ENCODE data around the gene TMLHE.
"Not testable (repeated sequence)": the region's sequence is repeated elsewhere in the genome, so short reads cannot be mapped to it uniquely, and the experiment has no call there.

Gene TMLHE

GRCh38 chrX:155460501-155460900 lies 152.3 kb downstream of the TMLHE start:
- not testable (repeated sequence) for H4K20me1 ChIP-seq (ENCODE audit: insufficient read depth, low read length, poor library complexity, severe bottlenecking); H3K9me2 ChIP-seq (replicated peaks; ENCODE audit: low read depth, low read length); H3K9me3 ChIP-seq (ENCODE audit: insufficient read depth, low read depth, low read length); H2AFZ ChIP-seq (ENCODE audit: low read length); H3K36me3 ChIP-seq (ENCODE audit: insufficient read depth, low read length); H3F3A ChIP-seq (ENCODE audit: low read depth); H3K27me3 ChIP-seq (ENCODE audit: insufficient read depth, low read length, poor library complexity, severe bottlenecking); H3K9ac ChIP-seq (ENCODE audit: low read depth, low read length, poor library complexity, severe bottlenecking); H3K4me1 ChIP-seq (ENCODE audit: insufficient read depth, low read length, poor library complexity, severe bottlenecking); H3K4me3 ChIP-seq (ENCODE audit: low read length, poor library complexity, severe bottlenecking); H3K79me2 ChIP-seq (ENCODE audit: insufficient read depth, low read length); H3K4me2 ChIP-seq (ENCODE audit: low read depth, low read length, poor library complexity, severe bottlenecking)

- H3F3A ChIP-seq (ENCODE audit: low read depth); H3K9me2 ChIP-seq (replicated peaks; ENCODE audit: low read depth, low read length); H3K27me3 ChIP-seq (ENCODE audit: insufficient read depth, low read length, poor library complexity, severe bottlenecking); H3K4me3 ChIP-seq (ENCODE audit: low read length, poor library complexity, severe bottlenecking); H3K9me3 ChIP-seq (ENCODE audit: insufficient read depth, low read depth, low read length); H3K9ac ChIP-seq (ENCODE audit: low read depth, low read length, poor library complexity, severe bottlenecking); H3K36me3 ChIP-seq (ENCODE audit: insufficient read depth, low read length); H3K4me1 ChIP-seq (ENCODE audit: insufficient read depth, low read length, poor library complexity, severe bottlenecking); H3K79me2 ChIP-seq (ENCODE audit: insufficient read depth, low read length); H4K20me1 ChIP-seq (ENCODE audit: insufficient read depth, low read length, poor library complexity, severe bottlenecking); H2AFZ ChIP-seq (ENCODE audit: low read length); H3K4me2 ChIP-seq (ENCODE audit: low read depth, low read length, poor library complexity, severe bottlenecking): not testable (repeated sequence)
These were observed 154.3 kb downstream of the TMLHE start, which contains the start of gene F8A3 for GRCh38 chrX:155458471-155458870. F8A3 (minus strand) TSS chrX:155458620; CDS start chrX:155458600, 20 bp downstream.

- H3K79me2 ChIP-seq (ENCODE audit: insufficient read depth, low read length); H3K4me2 ChIP-seq (ENCODE audit: low read depth, low read length, poor library complexity, severe bottlenecking); H3K9me2 ChIP-seq (replicated peaks; ENCODE audit: low read depth, low read length); H3K27me3 ChIP-seq (ENCODE audit: insufficient read depth, low read length, poor library complexity, severe bottlenecking); H2AFZ ChIP-seq (ENCODE audit: low read length); H3K4me1 ChIP-seq (ENCODE audit: insufficient read depth, low read length, poor library complexity, severe bottlenecking); H3K9ac ChIP-seq (ENCODE audit: low read depth, low read length, poor library complexity, severe bottlenecking); H3K4me3 ChIP-seq (ENCODE audit: low read length, poor library complexity, severe bottlenecking); H3K36me3 ChIP-seq (ENCODE audit: insufficient read depth, low read length); H3K9me3 ChIP-seq (ENCODE audit: insufficient read depth, low read depth, low read length); H4K20me1 ChIP-seq (ENCODE audit: insufficient read depth, low read length, poor library complexity, severe bottlenecking); H3F3A ChIP-seq (ENCODE audit: low read depth): not testable (repeated sequence)
These were observed 154.8 kb downstream of the TMLHE start for GRCh38 chrX:155457761-155458447.

GRCh38 chrX:155441097-155441496 lies 171.7 kb downstream of the TMLHE start:
- H3K9ac ChIP-seq (ENCODE audit: low read depth, low read length, poor library complexity, severe bottlenecking): no peak overlapping the region
- no peak overlapping the region for H3K4me2 ChIP-seq (ENCODE audit: low read depth, low read length, poor library complexity, severe bottlenecking)
- no peaks in the 10 kb centered on the region for H3K79me2 ChIP-seq (ENCODE audit: insufficient read depth, low read length)
- H3K4me1 ChIP-seq (ENCODE audit: insufficient read depth, low read length, poor library complexity, severe bottlenecking): no peaks in the 10 kb centered on the region
- H3K9me3 ChIP-seq (ENCODE audit: insufficient read depth, low read depth, low read length): peaks cover 2% of the 10 kb centered on the region; the same call in 1 of the 2 replicates
- no peaks in the 10 kb centered on the region for H3F3A ChIP-seq (ENCODE audit: low read depth)
- no peak overlapping the region for H2AFZ ChIP-seq (ENCODE audit: low read length)
- H3K27me3 ChIP-seq (ENCODE audit: insufficient read depth, low read length, poor library complexity, severe bottlenecking): no peaks in the 10 kb centered on the region
- H3K9me2 ChIP-seq (replicated peaks; ENCODE audit: low read depth, low read length): no peaks in the 10 kb centered on the region
- no peaks in the 10 kb centered on the region for H4K20me1 ChIP-seq (ENCODE audit: insufficient read depth, low read length, poor library complexity, severe bottlenecking)
- H3K36me3 ChIP-seq (ENCODE audit: insufficient read depth, low read length): no peaks in the 10 kb centered on the region
- TF ChIP-seq EZH2phosphoT487 (IDR thresholded peaks at IDR 0.05; ENCODE audit: borderline replicate concordance) (no peak), CTCF (conservative IDR thresholded peaks at IDR 0.05; ENCODE audit: low read length) (no peak)
- no peak overlapping the region for H3K4me3 ChIP-seq (ENCODE audit: low read length, poor library complexity, severe bottlenecking)
